ENCODE data around the gene TMEM256. TPM values are rescaled to one million over a fixed set of nuclear protein-coding genes. Genes with fewer than 3 reads are reported as not detected.

TMEM256 gene
- total RNA-seq = 67.7 TPM
- long read RNA-seq, transcript TMEM256-201 (4 exons, 486 nt) = major isoform, 23 of 26 reads
- long read RNA-seq, partial matches to known transcripts = 0 of 26 reads
- long read RNA-seq, other reads (novel, unspliced or antisense) = 3 of 26 reads

GRCh38 chr17:7403977-7404736 is at the start of gene TMEM256:
Gene TMEM256 (minus strand): TSS chr17:7404097. CDS start chr17:7404084, 13 bp downstream.
- peak; percentile 99 for DNase-seq (ENCODE audit: low spot score)
- intact Hi-C loops (cut with DNase I) = loop anchor here (1.0 to 5.0 kb wide), 3 partner anchors 53 to 443 kb away; partner anchors contain the start of gene SENP3

- intact Hi-C loops (cut with DNase I) = no loop called here
- no peak for DNase-seq (ENCODE audit: low spot score)
These were observed 44.6 kb upstream of the TMEM256 start for GRCh38 chr17:7448461-7448860.

- intact Hi-C loops (cut with DNase I) = no loop called here
- no peak for DNase-seq (ENCODE audit: low spot score)
These were observed 41.7 kb upstream of the TMEM256 start for GRCh38 chr17:7445619-7445968.

GRCh38 chr17:7444682-7445618 is 41.1 kb upstream of the TMEM256 start, which contains the start of gene CHRNB1:
Gene CHRNB1 (plus strand): TSS chr17:7445061. CDS start chr17:7445128, 67 bp downstream.
- intact Hi-C loops (cut with DNase I) = no loop called here
- peak; percentile 89 for DNase-seq (ENCODE audit: low spot score)

- intact Hi-C loops (cut with DNase I) = no loop called here
These were observed 39.9 kb upstream of the TMEM256 start for GRCh38 chr17:7443499-7444485.

GRCh38 chr17:7442142-7442541 is 38.2 kb upstream of the TMEM256 start:
- no peak for DNase-seq (ENCODE audit: low spot score)
- intact Hi-C loops (cut with DNase I) = no loop called here

More at GRCh38 chr17:7443499-7444485, 39.9 kb upstream of the TMEM256 start:
- DNase-seq (ENCODE audit: low spot score) = no peak

- DNase-seq (ENCODE audit: low spot score) = no peak
- intact Hi-C loops (cut with DNase I) = no loop called here
These were observed 37.4 kb upstream of the TMEM256 start for GRCh38 chr17:7441266-7441665.

- DNase-seq (ENCODE audit: low spot score) = no peak
- intact Hi-C loops (cut with DNase I) = no loop called here
These were observed 36.9 kb upstream of the TMEM256 start for GRCh38 chr17:7440834-7441195.

- intact Hi-C loops (cut with DNase I) = no loop called here
- no peak for DNase-seq (ENCODE audit: low spot score)
These were observed 36.4 kb upstream of the TMEM256 start for GRCh38 chr17:7440113-7440833.

- no peak for DNase-seq (ENCODE audit: low spot score)
These were observed 35.7 kb upstream of the TMEM256 start, which contains the start of gene FGF11 for GRCh38 chr17:7439462-7440112. Gene FGF11 (plus strand): TSS chr17:7439512. CDS start chr17:7439621, 109 bp downstream.

GRCh38 chr17:7438656-7439460 is 35.0 kb upstream of the TMEM256 start:
- DNase-seq (ENCODE audit: low spot score) = no peak
- intact Hi-C loops (cut with DNase I) = loop anchor here (2.0 kb wide), 3 partner anchors 38 to 122 kb away; partner anchors contain the start of genes POLR2A and SENP3

More at GRCh38 chr17:7439462-7440112, 35.7 kb upstream of the TMEM256 start, which contains the start of gene FGF11:
- intact Hi-C loops (cut with DNase I) = loop anchor here (2.0 kb wide), 3 partner anchors 37 to 121 kb away; partner anchors contain the start of genes POLR2A and SENP3

- intact Hi-C loops (cut with DNase I) = loop anchor here (2.0 kb wide), 4 partner anchors 39 to 123 kb away; partner anchors contain the start of genes POLR2A, SENP3 and TMEM95
- peak; percentile 93 for DNase-seq (ENCODE audit: low spot score)
These were observed 34.2 kb upstream of the TMEM256 start for GRCh38 chr17:7437950-7438614.

GRCh38 chr17:7437369-7437863 is 33.5 kb upstream of the TMEM256 start:
- DNase-seq (ENCODE audit: low spot score) = no peak
- intact Hi-C loops (cut with DNase I) = loop anchor here (2.0 kb wide), 1 partner anchor 83 kb away; the partner anchor contains the start of gene TMEM95

- peak; percentile 91 for DNase-seq (ENCODE audit: low spot score)
- intact Hi-C loops (cut with DNase I) = loop anchor here (2.0 kb wide), 1 partner anchor 82 kb away; the partner anchor contains the start of gene TMEM95
These were observed 32.9 kb upstream of the TMEM256 start for GRCh38 chr17:7436556-7437368.
